Measurements from ENCODE around the gene DAGLA.

The DAGLA gene

DNA sequence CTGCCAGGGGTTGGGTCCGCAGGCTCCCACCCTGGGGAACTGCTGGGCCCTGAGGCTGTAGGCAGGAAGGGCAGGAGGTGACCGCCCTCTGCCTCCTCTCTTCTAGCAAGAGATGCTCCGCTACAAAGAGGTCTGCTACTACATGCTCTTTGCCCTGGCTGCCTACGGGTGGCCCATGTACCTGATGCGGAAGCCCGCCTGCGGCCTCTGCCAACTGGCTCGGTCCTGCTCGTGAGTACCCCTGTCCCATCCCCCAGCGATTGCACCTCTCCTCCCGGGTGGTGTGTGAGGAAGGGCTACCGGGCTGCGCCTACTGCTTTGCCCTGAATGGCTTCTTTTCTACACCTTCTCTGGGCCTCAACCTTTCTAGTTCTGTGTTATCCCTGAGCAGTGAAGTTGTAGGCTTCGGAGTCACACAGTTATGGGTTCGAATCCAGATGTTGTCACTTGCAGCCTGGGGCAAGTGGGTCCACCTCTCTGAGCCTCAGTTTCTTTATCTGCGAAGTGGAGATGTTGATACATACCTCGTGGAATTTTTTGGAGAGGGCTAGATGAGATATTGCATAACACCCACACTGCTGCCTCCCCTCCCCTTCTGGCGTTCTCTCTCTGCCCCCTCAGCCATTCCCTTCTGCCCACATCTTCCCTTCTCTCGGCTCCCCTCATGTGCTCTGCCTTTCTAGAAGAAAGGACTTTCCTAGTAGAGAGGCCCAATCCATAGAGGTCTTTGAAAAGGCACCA, 51.2 kb downstream of the DAGLA start:
- no peak for DNase-seq

DNA sequence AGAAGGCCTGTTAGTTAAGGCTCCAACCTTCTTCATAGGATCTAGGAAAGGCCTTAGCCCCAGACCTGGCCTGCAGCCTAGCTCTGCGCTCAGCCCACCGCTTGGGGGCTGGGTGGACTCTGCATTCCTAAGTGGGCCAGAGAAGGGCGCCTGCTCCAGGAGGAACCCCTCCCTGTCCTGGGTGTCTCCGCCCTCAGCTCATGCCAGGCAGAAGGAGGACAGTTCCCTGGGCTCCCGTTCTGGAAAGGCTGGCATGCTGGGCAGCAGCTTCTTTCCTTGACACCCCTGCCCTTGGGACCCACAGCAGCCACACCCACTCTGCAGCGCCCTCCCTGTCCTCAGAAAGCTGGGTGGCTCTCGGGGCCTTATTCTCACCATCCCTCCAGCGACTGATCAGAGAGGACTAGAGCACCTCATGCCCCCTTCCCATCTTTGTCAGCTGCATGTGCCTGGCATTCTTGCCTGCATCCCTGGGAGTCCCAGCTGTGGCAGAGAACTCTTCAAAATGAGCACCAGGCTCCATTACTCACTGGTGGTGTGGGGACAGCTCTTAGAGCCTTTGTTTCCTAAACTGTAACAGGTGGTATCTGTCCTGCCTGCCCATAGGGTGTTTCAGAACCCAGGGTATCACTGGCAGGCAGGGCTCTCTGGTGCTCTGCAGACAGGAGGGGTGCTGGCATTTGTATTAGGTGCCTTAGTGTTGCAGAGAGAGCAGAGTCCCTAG, 51.9 kb downstream of the DAGLA start:
- no peak for DNase-seq

DNA sequence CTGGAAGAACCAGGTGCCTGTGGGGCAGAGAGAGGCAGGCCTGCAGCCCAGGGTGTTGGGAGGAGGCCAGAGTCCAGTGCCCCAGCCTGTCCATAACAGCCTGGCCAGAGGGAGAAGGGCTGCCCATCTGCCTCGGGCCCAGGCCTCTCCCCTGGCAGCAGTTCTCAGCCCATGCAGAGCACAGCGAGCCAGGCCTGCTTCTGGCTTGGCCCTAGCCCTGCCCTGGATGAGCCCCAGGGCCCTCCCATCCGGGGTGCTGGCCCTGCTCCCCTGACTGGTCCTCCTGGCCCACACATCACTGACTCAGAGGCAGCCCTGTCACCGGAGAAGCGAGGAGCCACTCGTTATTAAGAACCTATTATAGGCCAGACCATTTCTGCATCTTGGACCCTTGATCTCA, 52.5 kb downstream of the DAGLA start:
- no peak for DNase-seq

DNA sequence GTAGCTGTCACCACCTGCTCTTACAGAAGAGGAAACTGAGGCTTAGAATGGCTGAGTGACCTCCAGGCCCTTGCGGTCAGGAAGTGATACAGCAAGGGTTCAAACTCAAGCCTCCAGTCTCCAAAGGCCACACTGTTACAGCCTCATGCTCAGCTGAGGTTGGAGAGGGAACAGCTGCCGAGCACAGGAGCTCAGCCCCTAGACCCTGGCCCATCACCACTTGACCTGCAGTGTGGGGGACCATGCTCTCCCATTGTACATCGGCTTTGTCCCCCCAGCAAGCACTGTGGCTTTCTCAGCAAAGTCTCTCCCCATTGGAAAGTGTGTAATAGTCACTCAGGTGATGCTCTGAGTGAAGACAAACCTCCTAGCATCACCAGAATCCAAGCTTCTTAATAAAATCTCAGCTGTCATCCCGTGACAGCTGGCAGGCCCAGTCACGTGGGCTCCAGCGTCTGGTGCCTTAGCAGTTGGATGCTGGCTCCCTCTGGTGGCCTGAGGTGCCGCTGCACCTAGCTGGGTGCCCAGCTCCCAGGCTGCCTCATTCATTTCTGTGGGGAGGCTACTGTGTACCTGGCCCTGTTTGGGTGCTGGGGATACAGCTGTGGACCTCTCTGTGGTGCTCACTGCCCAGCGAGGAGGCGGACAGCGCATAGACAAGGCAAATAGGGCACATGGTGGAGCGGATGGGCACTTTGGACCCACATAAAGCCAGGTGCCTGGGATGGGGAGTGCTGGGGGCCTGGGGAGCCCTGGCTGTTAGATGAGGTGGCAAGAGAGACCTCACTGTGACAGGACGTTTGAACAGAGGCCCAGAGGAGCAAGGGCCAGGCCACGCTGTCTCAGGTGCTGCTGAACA, 53.2 kb downstream of the DAGLA start:
- DNase-seq = peak; percentile 86

DNA sequence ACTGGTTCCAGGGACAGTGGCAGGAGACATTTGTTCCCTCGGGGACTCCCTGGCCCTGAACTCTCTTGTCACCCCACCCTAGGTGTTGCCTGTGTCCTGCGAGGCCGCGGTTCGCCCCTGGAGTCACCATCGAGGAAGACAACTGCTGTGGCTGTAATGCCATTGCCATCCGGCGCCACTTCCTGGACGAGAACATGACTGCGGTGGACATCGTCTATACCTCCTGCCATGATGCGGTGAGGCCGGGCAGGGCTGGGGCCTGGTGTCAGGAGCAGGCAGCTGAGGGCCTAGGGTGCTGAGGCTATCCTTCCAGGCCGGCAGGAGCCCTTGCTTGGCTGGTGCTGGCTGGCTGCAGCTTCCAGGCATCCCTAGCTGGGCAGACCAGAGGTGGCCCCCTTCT, 54.6 kb downstream of the DAGLA start:
- no peak for DNase-seq

DNA sequence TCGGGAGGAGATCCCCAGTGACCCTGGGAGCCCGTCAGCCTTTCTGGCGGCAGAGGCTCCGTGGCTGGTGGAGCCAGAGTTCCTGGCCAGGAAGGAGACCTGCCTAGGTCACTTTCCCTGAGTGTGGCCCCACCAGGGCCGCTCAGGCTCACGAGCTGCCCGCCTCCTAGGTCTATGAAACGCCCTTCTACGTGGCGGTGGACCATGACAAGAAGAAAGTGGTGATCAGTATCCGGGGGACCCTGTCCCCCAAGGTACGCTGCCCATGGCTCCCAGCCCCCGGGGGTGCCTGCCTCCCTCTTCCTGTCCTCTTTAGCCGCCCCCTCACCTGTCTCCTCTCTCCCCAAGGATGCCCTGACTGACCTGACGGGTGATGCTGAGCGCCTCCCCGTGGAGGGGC, 55.2 kb downstream of the DAGLA start:
- no peak for DNase-seq

DNA sequence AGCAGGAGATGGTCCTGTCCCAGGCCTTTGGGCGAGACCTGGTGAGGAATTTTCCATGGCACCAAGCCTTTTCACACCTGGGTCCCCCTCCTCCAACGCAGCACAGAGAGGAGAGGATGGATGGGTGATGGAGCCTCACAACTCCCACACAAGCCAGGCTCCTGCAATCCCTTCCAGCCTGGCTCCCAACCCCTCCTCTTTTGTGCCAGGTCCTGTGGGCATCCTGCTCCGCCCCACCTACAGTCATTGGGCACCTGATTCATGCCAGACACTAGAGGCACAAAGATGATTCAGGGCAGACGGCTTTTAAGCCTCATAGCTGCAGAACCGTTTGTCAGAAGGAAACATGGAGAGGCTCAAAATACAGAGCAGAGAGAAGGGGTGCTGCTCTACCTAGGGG, 56.1 kb downstream of the DAGLA start:
- no peak for DNase-seq

DNA sequence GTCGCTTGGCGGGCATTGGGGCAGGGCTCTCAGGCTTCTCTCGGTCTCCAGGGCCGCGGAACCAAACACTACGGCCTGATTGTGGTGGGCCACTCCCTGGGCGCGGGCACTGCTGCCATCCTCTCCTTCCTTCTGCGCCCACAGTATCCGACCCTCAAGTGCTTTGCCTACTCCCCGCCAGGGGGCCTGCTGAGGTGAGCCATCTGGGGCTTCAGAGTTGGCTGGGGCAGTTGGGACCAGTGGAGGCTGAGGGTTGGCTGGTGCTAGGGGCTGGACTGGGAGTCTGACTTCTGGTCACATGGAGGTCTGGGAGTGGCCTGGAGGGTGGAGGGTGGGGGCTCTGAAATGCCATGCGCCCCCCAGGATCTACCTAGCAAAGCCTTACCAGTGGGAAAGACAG, 56.9 kb downstream of the DAGLA start:
- no peak for DNase-seq

DNA sequence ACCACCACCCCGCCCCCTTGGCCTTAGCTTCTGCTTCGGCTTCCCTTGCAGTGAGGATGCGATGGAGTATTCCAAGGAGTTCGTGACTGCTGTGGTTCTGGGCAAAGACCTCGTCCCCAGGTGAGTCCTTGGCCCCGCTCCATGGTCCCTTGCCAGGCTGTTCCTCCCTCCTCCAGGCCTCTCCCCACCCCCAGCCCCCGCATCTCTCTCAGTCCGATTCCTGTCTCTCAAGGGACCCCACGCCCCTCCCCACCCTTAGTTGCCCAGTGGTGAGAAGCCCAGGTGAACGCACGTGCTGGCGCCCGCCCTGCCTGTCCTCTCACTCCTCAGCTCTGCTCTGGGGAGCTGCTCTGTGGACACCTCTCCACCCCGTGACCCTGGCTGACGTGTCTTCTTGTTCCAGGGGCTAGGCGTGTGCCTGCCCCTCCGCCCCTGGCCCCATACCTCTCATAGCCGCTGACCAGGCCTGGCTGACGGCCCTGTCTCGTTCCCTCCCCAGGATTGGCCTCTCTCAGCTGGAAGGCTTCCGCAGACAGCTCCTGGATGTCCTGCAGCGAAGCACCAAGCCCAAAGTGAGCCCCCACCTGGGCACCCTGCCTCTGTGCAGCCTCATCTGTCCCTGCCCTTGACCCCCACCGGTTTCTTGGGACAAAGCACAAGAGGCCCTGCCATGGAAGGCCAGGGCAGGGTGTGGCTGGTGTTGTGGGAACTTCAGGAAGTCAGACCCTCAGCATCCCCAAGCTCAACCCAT, 57.6 kb downstream of the DAGLA start:
- no peak for DNase-seq

DNA sequence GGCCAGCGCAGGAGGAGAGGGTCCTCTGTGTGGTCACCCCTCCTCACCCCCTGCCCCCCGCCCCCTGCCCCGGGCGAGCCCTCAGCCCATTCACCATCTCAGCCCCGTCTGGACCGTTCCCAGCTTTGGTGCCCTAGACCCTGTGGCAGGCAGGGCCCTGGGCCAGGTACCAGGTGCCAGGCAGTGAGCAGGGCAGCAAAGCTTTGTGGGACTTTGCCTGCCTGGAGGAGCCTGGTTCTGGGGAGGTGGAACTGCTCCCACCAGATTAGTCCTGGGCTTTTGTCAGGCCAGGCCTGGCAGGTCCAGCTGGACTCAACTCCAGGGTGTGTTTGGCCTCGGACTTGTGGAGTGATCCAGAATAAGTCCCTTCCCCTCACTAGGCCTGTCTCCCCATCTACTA, 58.6 kb downstream of the DAGLA start:
- DNase-seq = no peak

DNA sequence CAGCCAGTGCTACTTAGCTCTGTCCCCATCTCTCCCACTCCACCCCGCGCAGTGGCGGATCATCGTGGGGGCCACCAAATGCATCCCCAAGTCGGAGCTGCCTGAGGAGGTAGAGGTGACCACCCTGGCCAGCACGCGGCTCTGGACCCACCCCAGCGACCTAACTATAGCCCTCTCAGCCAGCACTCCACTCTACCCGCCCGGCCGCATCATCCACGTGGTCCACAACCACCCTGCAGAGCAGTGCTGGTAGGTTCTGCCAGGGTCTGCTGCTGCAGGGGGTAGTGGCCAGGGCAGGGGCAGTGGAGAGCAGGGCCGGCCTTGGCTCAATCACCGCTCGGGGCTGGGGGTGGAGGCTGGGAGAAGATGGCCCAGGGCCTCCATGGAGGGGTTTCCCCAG, 59.2 kb downstream of the DAGLA start:
- no peak for DNase-seq

DNA sequence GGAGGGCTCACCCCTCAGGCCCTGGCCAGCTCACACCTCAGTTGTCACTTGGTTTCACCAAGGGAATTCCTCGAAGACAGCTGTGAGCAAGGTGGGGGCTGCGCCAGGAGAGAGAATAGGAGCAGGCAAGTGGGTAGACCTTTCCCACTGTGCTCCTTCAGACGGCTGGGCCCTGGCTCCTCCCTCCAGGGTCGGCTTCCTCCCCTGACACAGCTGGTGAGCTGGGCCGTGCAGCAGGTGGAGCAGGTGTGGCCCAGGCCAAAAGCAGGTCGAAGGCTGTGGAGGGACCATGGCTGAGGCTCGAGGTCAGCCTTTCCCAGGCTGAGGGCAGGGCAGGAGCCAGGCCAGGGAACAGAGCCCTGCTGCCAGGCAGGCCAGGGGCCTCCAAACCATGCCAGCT, 59.8 kb downstream of the DAGLA start:
- DNase-seq = no peak

DNA sequence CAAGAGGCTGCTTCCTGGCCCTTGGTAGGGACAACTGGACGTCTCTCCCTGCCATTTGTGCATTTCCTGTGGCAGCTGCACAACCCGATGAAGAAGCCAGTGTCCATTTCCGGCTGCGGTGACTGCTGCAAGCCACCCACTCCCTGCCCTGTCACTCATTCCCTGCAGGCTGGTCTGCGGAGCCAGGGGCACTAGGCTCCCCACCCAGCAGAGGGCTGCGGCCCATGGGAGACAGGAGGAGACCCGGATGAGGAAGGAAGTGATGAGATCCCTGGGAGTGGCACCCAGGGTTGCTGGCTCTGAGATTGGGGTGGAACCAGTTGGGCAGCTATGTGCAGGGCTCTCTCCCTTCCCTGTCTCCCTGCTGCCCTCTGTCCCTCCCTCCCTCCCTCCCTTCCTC, 62.2 kb downstream of the DAGLA start:
- no peak for DNase-seq

DNA sequence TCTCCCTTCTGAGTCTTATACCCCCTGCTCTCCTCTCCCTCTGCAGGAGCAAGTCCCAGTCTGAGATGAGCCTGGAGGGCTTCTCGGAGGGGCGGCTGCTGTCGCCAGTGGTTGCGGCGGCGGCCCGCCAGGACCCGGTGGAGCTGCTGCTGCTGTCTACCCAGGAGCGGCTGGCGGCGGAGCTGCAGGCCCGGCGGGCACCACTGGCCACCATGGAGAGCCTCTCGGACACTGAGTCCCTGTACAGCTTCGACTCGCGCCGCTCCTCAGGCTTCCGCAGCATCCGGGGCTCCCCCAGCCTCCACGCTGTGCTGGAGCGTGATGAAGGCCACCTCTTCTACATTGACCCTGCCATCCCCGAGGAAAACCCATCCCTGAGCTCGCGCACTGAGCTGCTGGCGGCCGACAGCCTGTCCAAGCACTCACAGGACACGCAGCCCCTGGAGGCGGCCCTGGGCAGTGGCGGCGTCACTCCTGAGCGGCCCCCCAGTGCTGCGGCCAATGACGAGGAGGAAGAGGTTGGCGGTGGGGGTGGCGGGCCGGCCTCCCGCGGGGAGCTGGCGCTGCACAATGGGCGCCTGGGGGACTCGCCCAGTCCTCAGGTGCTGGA, 63.4 kb downstream of the DAGLA start:
- DNase-seq = no peak

DNA sequence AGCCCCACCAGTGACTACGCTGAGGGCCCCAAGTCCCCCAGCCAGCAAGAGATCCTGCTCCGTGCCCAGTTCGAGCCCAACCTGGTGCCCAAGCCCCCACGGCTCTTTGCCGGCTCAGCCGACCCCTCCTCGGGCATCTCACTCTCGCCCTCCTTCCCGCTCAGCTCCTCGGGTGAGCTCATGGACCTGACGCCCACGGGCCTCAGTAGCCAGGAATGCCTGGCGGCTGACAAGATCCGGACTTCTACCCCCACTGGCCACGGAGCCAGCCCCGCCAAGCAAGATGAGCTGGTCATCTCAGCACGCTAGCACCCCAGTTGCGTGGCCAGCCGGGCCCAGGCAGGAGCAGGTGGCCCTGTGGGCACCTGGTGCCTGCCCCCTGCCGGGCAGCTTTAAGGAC, 64.0 kb downstream of the DAGLA start:
- no peak for DNase-seq

DNA sequence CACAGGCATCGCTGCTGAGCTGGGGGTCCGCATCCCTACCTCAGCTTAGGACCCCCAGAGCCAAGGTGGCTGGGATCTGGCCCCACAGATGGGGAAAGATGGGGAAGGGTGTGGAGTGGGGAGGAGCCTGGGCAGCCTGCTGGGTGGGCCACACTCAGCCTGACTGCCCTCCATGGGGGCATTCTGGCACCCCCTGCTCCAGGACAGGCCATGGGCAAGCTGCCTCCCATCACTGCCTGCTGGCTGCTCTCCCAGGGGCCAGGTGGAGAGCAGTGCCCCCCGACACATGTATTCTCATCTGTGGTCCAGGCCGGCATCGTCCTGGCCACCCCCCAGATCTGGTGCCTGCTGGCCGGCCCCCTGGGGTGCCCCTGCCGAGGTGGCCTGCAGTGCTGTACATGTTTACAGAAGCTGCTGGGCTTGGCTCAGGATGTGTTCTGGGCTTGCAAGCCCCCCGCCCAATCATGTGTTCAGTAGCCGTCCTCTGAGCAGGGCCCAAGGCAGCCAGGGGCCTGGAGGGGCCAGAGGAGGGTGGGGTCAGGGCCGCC, 64.5 kb downstream of the DAGLA start:
- no peak for DNase-seq

DNA sequence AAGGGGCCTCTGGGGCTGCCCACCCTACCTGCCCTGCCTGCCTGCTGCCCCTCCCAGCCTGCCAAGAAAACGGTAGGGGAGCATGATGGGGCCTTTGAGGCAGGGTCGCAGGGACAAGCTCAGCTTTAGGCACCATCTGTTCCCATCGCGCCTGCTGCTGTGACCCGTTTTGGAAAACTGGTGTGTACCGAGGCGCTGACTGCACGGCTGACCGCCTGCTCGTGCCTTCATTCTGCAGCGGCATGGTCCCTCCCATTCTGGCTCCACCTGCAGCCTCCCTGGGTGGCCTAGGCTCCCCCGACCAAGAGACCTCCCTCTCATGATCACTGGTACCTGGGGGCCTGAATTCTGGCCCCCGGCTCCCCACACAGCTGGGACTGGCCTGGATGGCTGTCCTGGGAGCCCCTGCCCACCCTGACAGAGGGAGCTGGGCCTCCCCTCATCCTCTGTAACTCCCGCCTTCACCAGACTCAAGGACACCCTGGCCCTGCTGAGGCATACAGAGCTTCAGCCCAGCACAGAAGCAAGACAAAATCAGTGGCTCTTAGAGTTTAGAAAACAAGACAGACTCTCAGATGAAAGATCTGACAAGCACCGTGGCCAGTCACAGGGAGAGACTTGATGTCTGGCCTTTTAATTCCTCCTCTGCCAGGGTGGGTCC, 65.7 kb downstream of the DAGLA start:
- DNase-seq = no peak

DNA sequence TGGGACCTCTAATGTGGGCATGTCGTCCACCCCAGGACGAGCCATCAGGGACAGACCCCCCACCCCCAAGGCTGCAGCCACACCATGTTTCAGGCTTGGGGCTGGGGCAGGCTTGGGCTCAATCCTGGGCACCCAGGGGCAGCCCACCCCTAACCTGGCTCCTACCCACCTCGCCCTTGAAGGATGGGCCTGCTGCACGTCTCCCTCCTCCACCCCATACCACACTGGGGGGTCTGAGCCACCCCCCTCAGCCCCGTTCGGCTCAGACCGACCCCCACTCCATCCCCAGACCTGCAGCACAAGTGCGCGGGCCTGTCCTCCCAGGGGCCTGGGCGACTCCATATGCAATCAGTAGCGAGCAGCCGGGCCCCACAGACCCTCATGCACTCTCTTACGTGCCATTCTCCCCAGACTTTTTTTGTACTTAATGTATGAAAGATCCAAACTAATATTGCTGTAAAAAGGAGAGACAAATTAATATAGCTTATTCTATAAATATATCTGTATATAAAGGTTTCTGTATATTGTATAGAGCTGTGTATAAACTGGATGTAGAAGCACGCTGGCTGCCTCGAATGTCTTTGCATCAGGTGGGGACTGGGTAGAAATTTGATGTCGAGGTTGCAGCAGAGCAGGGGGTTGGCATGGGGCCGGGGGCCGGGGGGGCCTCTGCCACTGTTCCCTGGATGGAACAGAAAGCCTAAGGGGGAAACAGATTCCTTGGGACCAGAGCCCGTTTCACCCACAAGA, 66.4 kb downstream of the DAGLA start:
- DNase-seq = no peak

DNA sequence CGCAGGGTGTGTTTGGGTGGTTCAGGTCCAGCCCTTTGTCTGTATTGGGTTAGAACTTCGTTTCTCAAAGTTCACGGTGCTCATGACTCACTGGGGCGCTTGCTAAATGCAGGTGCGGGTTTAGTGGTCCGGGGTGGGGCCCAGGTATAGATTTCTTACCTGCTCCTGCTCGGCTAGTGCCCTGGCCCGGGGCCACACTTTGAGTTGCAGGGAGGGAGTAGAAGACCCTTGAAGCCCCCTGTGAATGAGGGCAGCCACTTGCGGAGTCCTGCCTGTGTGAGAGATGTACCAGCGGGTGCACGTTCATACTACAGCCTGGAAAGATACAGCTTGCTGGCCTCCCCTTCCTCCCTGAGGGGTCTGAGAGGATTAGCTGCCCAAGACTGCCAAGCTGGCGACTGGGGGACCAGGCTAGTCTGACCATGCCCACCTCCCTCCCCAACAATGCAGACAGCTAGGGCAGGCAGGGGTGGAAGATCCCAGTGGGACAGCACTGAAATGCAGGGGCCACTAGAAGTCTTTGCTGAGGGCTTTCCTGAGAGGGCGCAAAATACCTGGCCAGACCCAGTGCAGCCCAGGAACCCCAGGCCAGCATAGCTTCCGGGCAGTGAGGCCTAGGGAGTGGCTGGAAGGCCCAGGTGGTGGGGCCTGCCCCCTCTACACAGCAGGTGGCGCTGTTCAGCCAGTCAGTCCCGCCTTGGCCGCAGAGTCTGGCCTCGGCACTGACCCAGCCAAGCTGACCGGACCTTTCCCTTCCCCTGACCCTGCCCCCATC, 67.2 kb downstream of the DAGLA start:
- peak; percentile 37 for DNase-seq

DNA sequence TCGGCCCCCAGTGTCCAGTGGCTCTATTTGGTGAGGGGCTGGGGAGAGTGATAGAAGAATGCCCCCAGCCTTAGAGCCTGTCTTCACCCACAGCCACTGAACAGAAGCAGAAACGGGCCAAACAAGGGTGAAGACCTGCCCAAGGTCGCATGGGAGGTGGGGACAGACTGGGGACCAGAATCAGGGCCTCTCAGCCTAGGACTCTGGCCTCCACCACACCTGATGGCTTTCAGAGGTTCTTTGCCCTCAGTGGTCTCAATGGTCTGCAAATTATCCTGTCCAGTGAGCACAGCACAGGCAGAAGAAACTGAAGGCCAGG, 67.7 kb downstream of the DAGLA start:
- no peak for DNase-seq
